Measurements from ENCODE around the gene NETO2. TPM values are rescaled to one million over a fixed set of nuclear protein-coding genes. Genes with fewer than 3 reads are reported as not detected.

Gene NETO2
- total RNA-seq, 2 experiments from 2014 or later: 0.15 TPM; not detected in 1

- H4K20me1 ChIP-seq (ENCODE audit: insufficient read depth, low read length): no peaks in the 10 kb centered on the region
- TF ChIP-seq CTCF (conservative IDR thresholded peaks at IDR 0.05; ENCODE audit: low read length): peak; percentile 87
- TF ChIP-seq EZH2phosphoT487 (IDR thresholded peaks at IDR 0.05; ENCODE audit: borderline replicate concordance, low read depth, low read length): no peak
- H3K4me3 ChIP-seq (ENCODE audit: low read depth, low read length, poor library complexity, severe bottlenecking): peak overlapping the region; percentile 73
- intact Hi-C loops (cut with micrococcal nuclease; ENCODE audit: unreplicated experiment): loop anchor here (1.0 to 10.0 kb wide), 4 partner anchors 66 to 1127 kb away; partner anchors contain the start of gene DNAJA2
- H3K27ac ChIP-seq (ENCODE audit: low read depth, low read length, poor library complexity, severe bottlenecking): no peak overlapping the region
- H3K36me3 ChIP-seq (ENCODE audit: insufficient read depth, low read length): no peaks in the 10 kb centered on the region
- CTCF ChIA-PET (ENCODE audit: unreplicated experiment): interaction anchor here (0.7 to 0.9 kb wide), 2 partner anchors 20 to 1126 kb away, joined by 3 to 4 read pairs; no protein-coding TSS in a partner anchor
- peak overlapping the region; percentile 96 for H3K4me2 ChIP-seq (ENCODE audit: low read length)
- H3K9me2 ChIP-seq (ENCODE audit: insufficient read depth, low read length): no peaks in the 10 kb centered on the region
- H3K9me3 ChIP-seq (ENCODE audit: low read length): no peaks in the 10 kb centered on the region
- peak overlapping the region; percentile 99 for H2AFZ ChIP-seq (ENCODE audit: low read length)
- H3K79me2 ChIP-seq (ENCODE audit: insufficient read depth, low read depth, low read length): no peaks in the 10 kb centered on the region
- no TSS peak for BruUV-seq (replicated peaks)
- H3K4me1 ChIP-seq (ENCODE audit: insufficient read depth, low read length, poor library complexity, severe bottlenecking): peaks cover 25% of the 10 kb centered on the region
- POLR2A ChIA-PET: interaction anchor here (0.7 to 1.4 kb wide), 3 partner anchors 9 to 64 kb away, joined by 3 to 5 read pairs (median 4); no protein-coding TSS in a partner anchor
- DNase-seq (ENCODE audit: low spot score): peak; percentile 88
Measured at GRCh38 chr16:47037746-47038458, 105.8 kb downstream of the NETO2 start.

- BruUV-seq (replicated peaks): no TSS peak
Measured at GRCh38 chr16:47037396-47037745, 106.4 kb downstream of the NETO2 start.

More at GRCh38 chr16:47037396-47037745, 106.4 kb downstream of the NETO2 start:
- H3K4me1 ChIP-seq (ENCODE audit: insufficient read depth, low read length, poor library complexity, severe bottlenecking): peaks cover 25% of the 10 kb centered on the region
- H3K79me2 ChIP-seq (ENCODE audit: insufficient read depth, low read depth, low read length): no peaks in the 10 kb centered on the region
- peak overlapping the region; percentile 96 for H3K4me2 ChIP-seq (ENCODE audit: low read length)
- no peaks in the 10 kb centered on the region for H4K20me1 ChIP-seq (ENCODE audit: insufficient read depth, low read length)
- peak overlapping the region; percentile 73 for H3K4me3 ChIP-seq (ENCODE audit: low read depth, low read length, poor library complexity, severe bottlenecking)
- CTCF ChIA-PET (ENCODE audit: unreplicated experiment): interaction anchor here (0.7 to 0.9 kb wide), 2 partner anchors 21 to 1127 kb away, joined by 3 to 4 read pairs; no protein-coding TSS in a partner anchor
- no peaks in the 10 kb centered on the region for H3K9me3 ChIP-seq (ENCODE audit: low read length)
- intact Hi-C loops (cut with micrococcal nuclease; ENCODE audit: unreplicated experiment): loop anchor here (1.0 to 10.0 kb wide), 4 partner anchors 65 to 1127 kb away; partner anchors contain the start of gene DNAJA2
- H2AFZ ChIP-seq (ENCODE audit: low read length): peak overlapping the region; percentile 99
- no peaks in the 10 kb centered on the region for H3K9me2 ChIP-seq (ENCODE audit: insufficient read depth, low read length)
- H3K27ac ChIP-seq (ENCODE audit: low read depth, low read length, poor library complexity, severe bottlenecking): no peak overlapping the region
- no peaks in the 10 kb centered on the region for H3K36me3 ChIP-seq (ENCODE audit: insufficient read depth, low read length)
- peak; percentile 38 for DNase-seq (ENCODE audit: low spot score)
- POLR2A ChIA-PET: interaction anchor here (0.7 to 1.4 kb wide), 3 partner anchors 9 to 63 kb away, joined by 3 to 5 read pairs (median 4); no protein-coding TSS in a partner anchor
- TF ChIP-seq EZH2phosphoT487 (IDR thresholded peaks at IDR 0.05; ENCODE audit: borderline replicate concordance, low read depth, low read length) (no peak), CTCF (conservative IDR thresholded peaks at IDR 0.05; ENCODE audit: low read length) (no peak)

All from OCI-LY7 (cell line).